ENCODE measurements around the gene VPS13C. TPM values are rescaled to one million over a fixed set of nuclear protein-coding genes. Genes with fewer than 3 reads are reported as not detected.

The VPS13C gene
- total RNA-seq, 1 donor from 2014 or later = 87.1 TPM

DNA sequence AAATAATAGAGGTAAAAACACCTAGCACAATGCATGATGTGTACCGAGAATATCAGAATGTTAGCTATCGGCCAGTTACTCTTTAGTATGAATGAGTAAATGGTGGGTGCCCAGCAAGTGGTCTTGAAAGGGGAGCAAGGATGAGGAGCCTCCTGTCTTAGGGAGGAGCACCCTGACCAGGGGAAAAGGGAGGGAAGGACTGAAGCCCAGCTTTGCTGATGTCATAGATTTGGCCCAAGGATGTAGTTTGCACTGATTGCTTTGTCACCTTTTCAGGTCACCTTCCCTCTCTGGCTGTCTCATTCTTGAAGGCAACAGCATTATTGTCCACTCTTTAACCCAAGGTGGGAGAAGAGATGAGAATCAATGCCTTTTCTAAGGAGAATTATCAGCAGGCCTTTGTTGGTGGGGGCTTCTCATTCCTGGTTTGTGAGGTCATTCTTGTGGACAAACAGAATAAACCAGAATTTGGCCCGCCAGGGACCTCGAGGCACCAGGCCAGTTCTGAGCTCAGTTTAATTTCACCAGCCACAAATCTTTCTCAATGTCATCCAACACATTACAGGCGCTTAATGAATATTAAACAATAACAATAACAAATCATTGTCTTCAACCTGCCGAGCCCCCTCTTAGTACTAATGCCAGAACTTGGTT is 231.3 kb downstream of the VPS13C start:
- no peak for DNase-seq
- no peak overlapping the region for H3K4me3 ChIP-seq
- no peak for ATAC-seq
- no peak for TF ChIP-seq CTCF (IDR thresholded peaks at IDR 0.05)
- H3K27me3 ChIP-seq = no peaks in the 10 kb centered on the region
- H3K27ac ChIP-seq = no peak overlapping the region
- no peaks in the 10 kb centered on the region for H3K9me3 ChIP-seq
- no peaks in the 10 kb centered on the region for H3K36me3 ChIP-seq
- H3K4me1 ChIP-seq = no peaks in the 10 kb centered on the region
- intact Hi-C loops (cut with DNase I) = no loop called here

GRCh38 chr15:61828008-61828407 is 232.2 kb downstream of the VPS13C start:
- Histone ChIP-seq H3K27me3 (no peaks in the 10 kb centered on the region), H3K27ac (no peak overlapping the region), H3K4me3 (no peak overlapping the region), H3K4me1 (no peaks in the 10 kb centered on the region), H3K36me3 (no peaks in the 10 kb centered on the region), H3K9me3 (no peaks in the 10 kb centered on the region)
- no peak for TF ChIP-seq CTCF (IDR thresholded peaks at IDR 0.05)
- no peak for DNase-seq
- ATAC-seq = no peak
- intact Hi-C loops (cut with DNase I) = no loop called here

DNA sequence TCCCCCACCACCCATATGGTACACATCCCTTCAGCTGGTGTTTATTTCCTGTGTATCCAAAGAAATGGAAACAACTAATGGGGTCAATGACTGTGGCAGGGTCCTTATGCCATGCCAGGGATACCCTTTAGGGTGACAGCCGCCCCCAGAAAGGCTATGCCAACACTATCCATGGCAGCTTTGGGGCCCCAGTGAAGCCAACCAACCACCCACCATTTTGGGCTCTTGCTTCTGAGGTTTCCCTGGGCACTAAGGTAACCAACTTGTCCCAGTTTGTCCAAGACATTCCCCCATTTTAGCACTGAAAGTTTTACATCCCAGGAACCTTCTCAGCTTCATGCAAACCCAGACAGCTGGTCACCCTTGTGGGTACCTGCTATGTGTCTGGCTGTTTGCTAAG is 233.1 kb downstream of the VPS13C start:
- Histone ChIP-seq H3K36me3 (no peaks in the 10 kb centered on the region), H3K27me3 (no peaks in the 10 kb centered on the region), H3K9me3 (no peaks in the 10 kb centered on the region), H3K4me1 (no peaks in the 10 kb centered on the region), H3K4me3 (no peak overlapping the region), H3K27ac (no peak overlapping the region)
- intact Hi-C loops (cut with DNase I) = no loop called here
- TF ChIP-seq CTCF (IDR thresholded peaks at IDR 0.05) = no peak
- ATAC-seq (no peak), DNase-seq (no peak)

DNA sequence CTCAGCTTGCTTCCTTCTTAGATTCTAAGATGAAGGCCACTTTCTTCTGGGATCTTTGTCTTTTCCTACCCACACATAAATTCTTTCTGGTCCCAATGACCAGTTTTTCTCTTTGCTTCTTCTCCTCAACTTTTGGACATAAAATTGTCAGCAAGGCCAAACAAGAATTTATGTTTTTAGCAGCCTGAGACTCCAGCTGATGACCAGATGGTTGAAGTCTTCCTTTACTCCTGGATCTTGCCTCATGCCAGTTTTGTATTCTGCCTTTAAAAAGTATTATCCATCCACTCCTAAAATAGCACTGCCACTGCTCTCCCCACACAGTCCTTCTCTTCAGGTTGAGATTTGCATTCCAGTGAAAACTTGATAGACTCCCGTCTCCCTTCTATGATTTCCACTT is 236.0 kb downstream of the VPS13C start:
- DNase-seq = no peak
- Histone ChIP-seq H3K4me3 (no peak overlapping the region), H3K36me3 (no peaks in the 10 kb centered on the region), H3K27me3 (no peaks in the 10 kb centered on the region), H3K9me3 (no peaks in the 10 kb centered on the region), H3K27ac (no peak overlapping the region), H3K4me1 (no peaks in the 10 kb centered on the region)
- no peak for ATAC-seq
- intact Hi-C loops (cut with DNase I) = no loop called here
- no peak for TF ChIP-seq CTCF (IDR thresholded peaks at IDR 0.05)

DNA sequence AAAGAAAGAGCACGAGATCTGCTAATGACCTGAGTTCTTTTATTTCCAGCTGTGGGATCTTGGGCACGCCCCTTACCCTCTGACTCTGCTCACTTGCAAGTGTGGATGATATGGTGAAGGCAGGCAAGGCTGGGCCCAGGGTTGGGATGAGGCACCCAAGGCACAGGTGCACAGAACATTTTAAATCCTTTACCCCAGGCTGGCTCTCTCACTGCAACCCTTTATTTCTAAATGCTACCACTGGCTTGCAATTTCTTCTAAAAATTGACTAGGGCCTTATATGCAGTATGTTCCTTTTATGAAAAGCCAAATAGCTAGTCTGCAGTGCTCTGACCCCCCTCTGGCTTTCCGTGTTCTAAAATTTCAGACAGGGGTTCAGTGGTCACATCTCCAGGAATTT is 237.7 kb downstream of the VPS13C start:
- Histone ChIP-seq H3K27me3 (no peaks in the 10 kb centered on the region), H3K27ac (no peak overlapping the region), H3K4me1 (no peaks in the 10 kb centered on the region), H3K4me3 (no peak overlapping the region), H3K36me3 (no peaks in the 10 kb centered on the region), H3K9me3 (no peaks in the 10 kb centered on the region)
- TF ChIP-seq CTCF (IDR thresholded peaks at IDR 0.05) = no peak
- ATAC-seq (no peak), DNase-seq (no peak)
- intact Hi-C loops (cut with DNase I) = no loop called here

GRCh38 chr15:61820951-61821350 is 239.3 kb downstream of the VPS13C start:
- ATAC-seq = no peak
- TF ChIP-seq CTCF (IDR thresholded peaks at IDR 0.05) = no peak
- H3K36me3 ChIP-seq = no peaks in the 10 kb centered on the region
- H3K27ac ChIP-seq = no peak overlapping the region
- H3K27me3 ChIP-seq = no peaks in the 10 kb centered on the region
- H3K4me3 ChIP-seq = no peak overlapping the region
- no peaks in the 10 kb centered on the region for H3K9me3 ChIP-seq
- intact Hi-C loops (cut with DNase I) = no loop called here
- DNase-seq = no peak
- H3K4me1 ChIP-seq = no peaks in the 10 kb centered on the region
